ENCODE data around the gene RPL32. TPM values are rescaled to one million over a fixed set of nuclear protein-coding genes. Genes with fewer than 3 reads are reported as not detected.
"Not testable (repeated sequence)": the region's sequence is repeated elsewhere in the genome, so short reads cannot be mapped to it uniquely, and the experiment has no call there.

RPL32 gene
- total RNA-seq, 3 donors from 2014 or later (not counting 1 experiment from before 2014, with no cell fraction given): 1,034 to 1,328 (median 1,277) TPM

- Mint-ChIP-seq H3K27me3 (ENCODE audit: low read depth in 2 of 2) (peaks cover 29 to 32% of the 10 kb centered on the region in 2 donors), H3K36me3 (no peaks in the 10 kb centered on the region), H3K9me3 (no peaks in the 10 kb centered on the region), H3K27ac (no peak overlapping the region), H3K4me1 (peaks cover 12% of the 10 kb centered on the region in 2 donors), H3K4me3 (no peak overlapping the region)
- peaks cover 15% of the 10 kb centered on the region for H3K4me1 ChIP-seq (ENCODE audit: control insufficient read depth, insufficient read depth, low read length)
- H3K4me3 ChIP-seq (ENCODE audit: low read length): no peak overlapping the region
- intact Hi-C loops (cut with micrococcal nuclease): no loop called here
- 83% methylated on average over 14 of the region's 15 CpGs for WGBS (ENCODE audit: insufficient coverage)
- ATAC-seq (no peak), DNase-seq (no peak)
- no peak for TF ChIP-seq CTCF (IDR thresholded peaks at IDR 0.05)
- no peak overlapping the region for H3K27ac ChIP-seq (ENCODE audit: low read length)
- H3K36me3 ChIP-seq (ENCODE audit: control insufficient read depth, insufficient read depth, low read length): no peaks in the 10 kb centered on the region
- H3K27me3 ChIP-seq (ENCODE audit: control insufficient read depth, insufficient read depth, low read length): peaks cover 5% of the 10 kb centered on the region
- no peaks in the 10 kb centered on the region for H3K9me3 ChIP-seq (ENCODE audit: control insufficient read depth, insufficient read depth, low read length)
Observed at GRCh38 chr3:12884186-12884680, 42.9 kb upstream of the RPL32 start.

DNA sequence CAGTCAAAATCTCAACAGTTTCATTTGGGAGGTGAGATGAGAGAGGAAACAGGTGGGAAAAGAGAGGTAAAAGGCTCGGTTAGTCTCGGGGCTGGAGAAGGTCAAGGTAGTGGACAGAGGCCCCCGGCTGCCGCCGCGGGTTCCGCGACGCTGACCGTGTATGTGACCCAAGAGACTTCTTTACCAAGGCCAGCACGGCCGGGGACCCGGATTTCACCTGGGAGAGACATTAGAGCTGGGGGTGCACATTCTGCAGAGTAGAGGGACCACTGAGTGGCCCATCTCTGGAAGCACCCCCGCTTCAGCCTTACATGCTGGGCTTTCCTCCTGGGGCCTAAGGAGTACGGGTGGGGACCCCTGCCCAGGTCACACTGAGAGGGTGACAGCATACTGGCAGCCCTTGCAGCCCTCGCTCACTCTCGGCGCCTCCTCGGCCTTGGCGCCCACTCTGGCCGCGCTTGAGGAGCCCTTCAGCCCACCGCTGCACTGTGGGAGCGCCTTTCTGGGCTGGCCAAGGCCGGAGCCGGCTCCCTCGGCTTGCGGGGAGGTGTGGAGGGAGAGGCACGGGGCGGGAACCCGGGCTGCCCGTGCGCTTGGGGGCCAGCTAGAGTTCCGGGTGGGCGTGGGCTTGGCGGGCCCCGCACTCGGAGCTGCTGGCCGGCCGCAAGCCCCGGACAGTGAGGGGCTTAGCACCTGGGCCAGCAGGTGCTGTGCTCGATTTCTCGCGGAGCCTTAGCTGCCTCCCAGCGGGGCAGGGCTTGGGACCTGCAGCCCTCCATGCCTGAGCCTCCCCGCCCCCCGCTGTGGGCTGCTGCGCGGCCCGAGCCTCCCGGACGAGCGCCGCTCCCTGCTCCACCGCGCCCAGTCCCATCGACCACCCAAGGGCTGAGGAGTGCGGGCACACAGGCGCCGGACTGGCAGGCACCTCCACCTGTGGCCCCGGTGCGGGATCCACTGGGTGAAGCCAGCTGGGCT, 41.3 kb upstream of the RPL32 start:
- Histone ChIP-seq H3K27me3 (ENCODE audit: control insufficient read depth, insufficient read depth, low read length) (peaks cover 5% of the 10 kb centered on the region), H3K4me1 (ENCODE audit: control insufficient read depth, insufficient read depth, low read length) (peaks cover 15% of the 10 kb centered on the region), H3K9me3 (ENCODE audit: control insufficient read depth, insufficient read depth, low read length) (no peaks in the 10 kb centered on the region), H3K36me3 (ENCODE audit: control insufficient read depth, insufficient read depth, low read length) (no peaks in the 10 kb centered on the region), H3K27ac (ENCODE audit: low read length) (no peak overlapping the region), H3K4me3 (ENCODE audit: low read length) (no peak overlapping the region)
- Mint-ChIP-seq H3K4me3 (no peak overlapping the region), H3K36me3 (no peaks in the 10 kb centered on the region), H3K27ac (no peak overlapping the region), H3K27me3 (ENCODE audit: low read depth in 2 of 2) (peaks cover 22 to 27% of the 10 kb centered on the region in 2 donors), H3K9me3 (no peaks in the 10 kb centered on the region), H3K4me1 (peaks cover 12% of the 10 kb centered on the region in 2 donors)
- WGBS (ENCODE audit: insufficient coverage): 95% methylated on average over 62 of the region's 62 CpGs
- no peak for TF ChIP-seq CTCF (IDR thresholded peaks at IDR 0.05)
- intact Hi-C loops (cut with micrococcal nuclease): no loop called here
- DNase-seq (no peak), ATAC-seq (no peak)

DNA sequence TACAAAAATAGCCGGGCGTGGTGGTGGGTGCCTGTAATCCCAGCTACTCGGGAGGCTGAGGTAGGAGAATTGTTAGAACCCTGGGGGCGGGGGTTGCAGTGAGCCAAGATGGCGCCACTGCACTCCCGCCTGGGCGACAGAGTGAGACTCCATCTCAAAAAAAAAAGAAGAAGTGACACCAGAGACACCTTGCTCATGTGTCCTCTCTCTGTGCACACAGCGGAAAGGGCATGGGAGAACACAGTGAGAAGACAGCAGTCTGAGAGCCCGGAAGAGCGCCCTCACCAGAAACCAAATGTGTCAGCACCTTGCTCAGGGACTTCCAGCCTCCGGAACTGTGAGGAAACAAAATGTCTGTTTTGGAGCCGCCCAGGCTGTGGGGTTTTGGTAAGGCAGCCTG, 40.5 kb upstream of the RPL32 start:
- DNase-seq; ATAC-seq; intact Hi-C loops (cut with micrococcal nuclease); H3K9me3 Mint-ChIP-seq; H3K36me3 Mint-ChIP-seq; H3K4me3 ChIP-seq (ENCODE audit: low read length); H3K27me3 ChIP-seq (ENCODE audit: control insufficient read depth, insufficient read depth, low read length); H3K36me3 ChIP-seq (ENCODE audit: control insufficient read depth, insufficient read depth, low read length); H3K27ac Mint-ChIP-seq; H3K27ac ChIP-seq (ENCODE audit: low read length); H3K4me3 Mint-ChIP-seq; H3K9me3 ChIP-seq (ENCODE audit: control insufficient read depth, insufficient read depth, low read length): not testable (repeated sequence)
- H3K4me1 ChIP-seq (ENCODE audit: control insufficient read depth, insufficient read depth, low read length): peaks cover 15% of the 10 kb centered on the region
- Mint-ChIP-seq H3K27me3 (ENCODE audit: low read depth in 2 of 2) (peaks cover 14 to 19% of the 10 kb centered on the region in 2 donors), H3K4me1 (peaks cover 12% of the 10 kb centered on the region in 2 donors)
- WGBS (ENCODE audit: insufficient coverage): 82% methylated on average over 12 of the region's 12 CpGs

DNA sequence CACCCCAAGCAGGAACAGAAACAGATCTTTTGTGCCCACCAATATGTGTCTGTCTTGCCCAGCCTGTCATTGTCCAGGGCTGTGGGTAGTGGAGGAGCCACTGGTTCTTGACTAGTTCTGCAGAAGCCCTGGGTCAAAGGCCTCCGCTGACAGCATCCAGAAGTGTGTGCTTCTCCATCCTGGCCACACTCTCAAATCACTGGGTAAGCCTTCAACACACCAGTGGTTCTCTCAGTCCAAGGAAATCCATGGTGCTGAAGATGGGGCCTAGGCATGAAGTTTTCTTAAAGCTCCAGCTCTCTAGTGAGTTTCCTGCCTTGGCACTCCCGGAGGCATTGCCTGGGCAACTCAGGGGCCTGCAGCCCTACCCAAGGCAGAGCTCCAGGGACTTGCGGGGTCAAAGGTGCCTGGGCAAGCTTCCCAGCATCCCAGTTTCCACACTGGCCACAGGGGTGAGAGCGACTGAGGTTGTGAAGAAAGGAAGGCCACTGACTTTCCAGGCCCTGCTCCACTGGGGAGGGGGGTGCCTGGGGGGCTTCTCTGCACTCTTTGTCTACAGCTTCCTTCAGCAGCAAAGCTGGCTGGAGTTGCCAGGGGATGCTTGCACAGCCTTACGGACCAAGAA, 37.9 kb upstream of the RPL32 start:
- Mint-ChIP-seq H3K27me3 (ENCODE audit: low read depth in 2 of 2) (peaks cover 2 to 12% of the 10 kb centered on the region in 2 donors), H3K36me3 (no peaks in the 10 kb centered on the region), H3K9me3 (no peaks in the 10 kb centered on the region), H3K27ac (no peak overlapping the region), H3K4me1 (no peaks in the 10 kb centered on the region), H3K4me3 (no peak overlapping the region)
- Histone ChIP-seq H3K9me3 (ENCODE audit: control insufficient read depth, insufficient read depth, low read length) (no peaks in the 10 kb centered on the region), H3K4me1 (ENCODE audit: control insufficient read depth, insufficient read depth, low read length) (peaks cover 6% of the 10 kb centered on the region), H3K27ac (ENCODE audit: low read length) (no peak overlapping the region), H3K4me3 (ENCODE audit: low read length) (no peak overlapping the region), H3K36me3 (ENCODE audit: control insufficient read depth, insufficient read depth, low read length) (no peaks in the 10 kb centered on the region), H3K27me3 (ENCODE audit: control insufficient read depth, insufficient read depth, low read length) (no peaks in the 10 kb centered on the region)
- 94% methylated on average over 5 of the region's 5 CpGs for WGBS (ENCODE audit: insufficient coverage)
- intact Hi-C loops (cut with micrococcal nuclease): no loop called here
- no peak for TF ChIP-seq CTCF (IDR thresholded peaks at IDR 0.05)
- DNase-seq (no peak), ATAC-seq (no peak)

- H3K27ac ChIP-seq (ENCODE audit: low read length); H3K9me3 ChIP-seq (ENCODE audit: control insufficient read depth, insufficient read depth, low read length); H3K36me3 ChIP-seq (ENCODE audit: control insufficient read depth, insufficient read depth, low read length); H3K4me3 ChIP-seq (ENCODE audit: low read length); ATAC-seq; H3K9me3 Mint-ChIP-seq; H3K36me3 Mint-ChIP-seq; H3K27ac Mint-ChIP-seq; H3K4me1 ChIP-seq (ENCODE audit: control insufficient read depth, insufficient read depth, low read length); H3K4me3 Mint-ChIP-seq; DNase-seq; H3K4me1 Mint-ChIP-seq; intact Hi-C loops (cut with micrococcal nuclease); H3K27me3 ChIP-seq (ENCODE audit: control insufficient read depth, insufficient read depth, low read length): not testable (repeated sequence)
- H3K27me3 Mint-ChIP-seq (ENCODE audit: low read depth in 2 of 2): peaks cover 0 to 12% of the 10 kb centered on the region in 2 donors
- 54% methylated on average over 2 of the region's 2 CpGs for WGBS (ENCODE audit: insufficient coverage)
Observed at GRCh38 chr3:12878758-12879157, 37.4 kb upstream of the RPL32 start.
